A549 (cell line): ENCODE measurements around the gene BABAM2.

Experiments
- CTCF ChIP-seq: fragments of >200 bp; sonication (Bioruptor Twin); formaldehyde crosslinking; IDR thresholded peaks from 3 replicates; pipeline ENCODE4 v1.5.1; 2016
- EP300 ChIP-seq, 2 experiments: fragments of >200 bp; sonication (Bioruptor Twin); formaldehyde crosslinking; IDR thresholded peaks; 2 replicates in 1 of 2; 3 replicates in 1 of 2; pipeline ENCODE4 v1.6.1; 2016 to 2017
- ESRRA ChIP-seq: fragments of 150-350 bp; IDR thresholded peaks from 2 replicates; pipeline ENCODE4 v1.6.1; 2014; ENCODE audit warnings: mild to moderate bottlenecking, low read length, borderline replicate concordance
- FOSL2 ChIP-seq, 2 experiments: fragments of 450-650 bp in 1 of 2; fragments of >200 bp in 1 of 2; sonication (Bioruptor Twin) in 1 of 2; formaldehyde crosslinking; IDR thresholded peaks; 2 replicates each; pipeline versions ENCODE4 v1.5.0 to v1.6.1; 2016 to 2020; ENCODE audit warnings: mild to moderate bottlenecking in 1 of 2, moderate library complexity in 1 of 2
- GATA3 ChIP-seq: IDR thresholded peaks from 2 replicates; pipeline ENCODE4 v1.6.1; 2012; ENCODE audit warnings: borderline replicate concordance
- KDM1A ChIP-seq: fragments of 200-600 bp; sonication (generic); IDR thresholded peaks from 2 replicates; pipeline ENCODE4 v1.6.1; 2016; ENCODE audit warnings: low read depth, mild to moderate bottlenecking

- TF ChIP-seq CTCF (no peak), EP300 (IDR thresholded peaks at IDR 0.05) (no peak), KDM1A (no peak), FOSL2 (IDR thresholded peaks at IDR 0.05) (no peak), FOSL2 (CRISPR knock-in tag; IDR thresholded peaks at IDR 0.05) (no peak), GATA3 (no peak), ESRRA (no peak)
Observed at GRCh38 chr2:28224648-28225472, 334.3 kb downstream of the BABAM2 start.
